Astrocyte (in vitro differentiated cells and primary cell): ENCODE results near the gene ZFP42.

Experiments
- EZH2 ChIP-seq: IDR thresholded peaks from 2 replicates; pipeline ENCODE4 v1.6.1; 2012; ENCODE audit warnings: mild to moderate bottlenecking, low read length, inconsistent platforms; ENCODE audit not compliant: insufficient read depth
- TF ChIP-seq, protein P1 (sequence below): IDR thresholded peaks from 2 replicates; pipeline ENCODE4 v1.5.1; 2011; ENCODE audit warnings: low read depth, mild to moderate bottlenecking, inconsistent platforms, low read length, moderate library complexity; ENCODE audit not compliant: insufficient read depth

DNA sequence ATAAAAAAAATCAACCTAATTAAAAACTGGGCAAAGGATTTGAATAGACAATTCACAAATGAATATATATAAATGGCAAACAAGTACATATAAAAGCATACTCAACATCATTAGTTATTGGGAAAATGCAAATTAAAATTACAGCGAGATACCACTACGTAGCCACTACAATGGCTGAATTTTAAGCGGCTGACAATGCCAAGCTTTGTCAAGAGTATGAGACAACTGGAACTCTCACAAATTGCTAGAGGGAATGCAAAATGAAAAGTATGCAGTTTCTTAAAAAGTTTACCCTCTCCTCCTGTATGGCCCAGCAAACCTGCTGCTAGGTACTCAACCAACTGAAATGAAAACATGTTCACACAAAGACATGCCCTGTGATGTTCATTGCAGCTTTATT lies 34.8 kb downstream of the ZFP42 start:
- TF ChIP-seq, protein P1, sequence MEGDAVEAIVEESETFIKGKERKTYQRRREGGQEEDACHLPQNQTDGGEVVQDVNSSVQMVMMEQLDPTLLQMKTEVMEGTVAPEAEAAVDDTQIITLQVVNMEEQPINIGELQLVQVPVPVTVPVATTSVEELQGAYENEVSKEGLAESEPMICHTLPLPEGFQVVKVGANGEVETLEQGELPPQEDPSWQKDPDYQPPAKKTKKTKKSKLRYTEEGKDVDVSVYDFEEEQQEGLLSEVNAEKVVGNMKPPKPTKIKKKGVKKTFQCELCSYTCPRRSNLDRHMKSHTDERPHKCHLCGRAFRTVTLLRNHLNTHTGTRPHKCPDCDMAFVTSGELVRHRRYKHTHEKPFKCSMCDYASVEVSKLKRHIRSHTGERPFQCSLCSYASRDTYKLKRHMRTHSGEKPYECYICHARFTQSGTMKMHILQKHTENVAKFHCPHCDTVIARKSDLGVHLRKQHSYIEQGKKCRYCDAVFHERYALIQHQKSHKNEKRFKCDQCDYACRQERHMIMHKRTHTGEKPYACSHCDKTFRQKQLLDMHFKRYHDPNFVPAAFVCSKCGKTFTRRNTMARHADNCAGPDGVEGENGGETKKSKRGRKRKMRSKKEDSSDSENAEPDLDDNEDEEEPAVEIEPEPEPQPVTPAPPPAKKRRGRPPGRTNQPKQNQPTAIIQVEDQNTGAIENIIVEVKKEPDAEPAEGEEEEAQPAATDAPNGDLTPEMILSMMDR = no peak
- no peak for TF ChIP-seq EZH2
